Stimulated activated CD4-positive, alpha-beta T cell treated with anti-CD3 and anti-CD28 coated beads, Interleukin-12 subunit alpha, Interleukin-12 subunit beta, amount 100 ng/mL, for 24 hours (primary cell): ENCODE measurements around the gene TCF7L1.

Experiments used
- DNase-seq, 2 experiments: peaks; one replicate each; pipeline ENCODE4 v3.0.0-alpha.2; 2020; ENCODE audit warnings: low read depth in 2 of 2

TCF7L1 gene

DNA sequence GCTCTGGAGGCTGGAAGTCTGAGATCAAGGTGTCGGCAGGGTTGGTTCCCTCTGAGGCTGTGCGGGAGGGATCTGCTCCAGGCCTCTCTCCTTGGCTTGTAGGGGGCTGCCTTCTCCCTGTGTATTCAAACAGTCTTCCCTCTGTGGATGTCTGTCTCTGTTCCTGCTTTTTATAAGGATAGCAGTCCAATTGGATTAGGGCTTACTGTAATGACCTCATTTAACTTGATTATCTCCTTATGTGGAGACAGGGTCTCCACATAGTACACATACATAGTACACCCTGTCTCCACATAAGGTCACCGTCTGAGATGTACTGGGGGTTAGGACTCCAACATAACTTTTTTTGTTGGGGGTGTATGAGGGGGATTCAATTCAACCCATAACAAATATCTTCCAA lies 30.5 kb downstream of the TCF7L1 start:
- no peak for DNase-seq

- DNase-seq: no peak
Observed at GRCh38 chr2:85164145-85164569, 31.0 kb downstream of the TCF7L1 start.

- DNase-seq: no peak
Observed at GRCh38 chr2:85165088-85165690, 32.0 kb downstream of the TCF7L1 start.

- no peak for DNase-seq
Observed at GRCh38 chr2:85166021-85166420, 32.8 kb downstream of the TCF7L1 start.

DNA sequence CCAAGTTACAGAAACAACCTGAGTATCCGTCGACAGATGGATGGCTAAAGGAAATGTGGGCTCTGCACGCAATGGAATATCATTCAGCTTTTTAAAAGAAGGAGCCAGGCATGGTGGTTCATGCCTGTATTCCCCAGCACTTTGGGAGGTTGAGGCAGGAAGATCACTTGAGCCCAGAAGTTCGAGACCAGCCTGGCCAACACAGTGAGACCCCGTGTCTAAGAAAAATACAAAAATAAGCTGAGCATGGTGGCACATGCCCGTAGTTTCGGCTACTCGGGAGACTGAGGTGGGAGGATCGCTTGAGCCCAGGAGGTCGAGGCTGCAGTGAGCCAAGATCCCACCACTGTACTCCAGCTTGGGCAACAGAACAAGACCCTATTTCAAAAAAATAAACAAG lies 34.3 kb downstream of the TCF7L1 start:
- DNase-seq: no peak

- DNase-seq: no peak
Observed at GRCh38 chr2:85168942-85169341, 35.8 kb downstream of the TCF7L1 start.

DNA sequence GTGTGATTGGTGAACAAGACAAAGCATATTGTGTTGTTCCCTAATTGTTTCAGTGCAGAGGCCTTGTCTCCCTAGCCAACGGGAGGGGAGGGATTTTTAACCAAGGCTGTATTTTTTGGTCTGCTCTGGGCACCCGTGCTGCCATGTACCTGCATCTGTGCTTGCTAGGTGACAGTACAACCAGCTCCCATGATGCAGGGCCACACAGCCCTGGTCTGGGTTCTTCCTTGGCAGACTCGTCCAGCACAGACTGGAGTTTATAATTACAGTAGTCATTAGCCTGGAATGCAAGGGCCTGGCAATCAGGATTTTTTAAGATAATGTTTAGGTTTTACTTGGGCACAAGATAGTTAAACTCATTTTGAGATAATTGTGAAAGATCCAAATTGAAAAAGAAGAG lies 36.4 kb downstream of the TCF7L1 start:
- no peak for DNase-seq

GRCh38 chr2:85170938-85171475 lies 37.8 kb downstream of the TCF7L1 start:
- DNase-seq: no peak

DNA sequence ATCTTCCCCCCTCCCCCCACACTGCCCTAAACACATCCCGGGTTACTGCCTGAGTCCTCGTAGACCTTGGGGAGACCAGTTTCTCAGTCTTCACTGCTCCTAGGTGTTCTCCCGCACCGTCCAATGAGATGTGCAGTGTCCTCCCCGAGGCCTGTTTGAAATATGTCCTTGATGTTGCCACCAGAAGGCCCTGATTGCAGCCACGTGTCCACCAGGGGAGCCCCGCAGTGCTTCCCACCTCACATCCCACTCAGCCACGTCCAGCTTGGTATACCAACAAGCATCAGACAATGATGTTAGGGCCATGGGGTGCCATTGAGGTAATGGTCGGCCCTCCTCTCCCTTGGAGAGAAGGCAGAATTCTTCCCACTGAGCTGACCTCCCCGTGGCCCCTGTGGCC lies 38.7 kb downstream of the TCF7L1 start:
- DNase-seq: no peak

DNA sequence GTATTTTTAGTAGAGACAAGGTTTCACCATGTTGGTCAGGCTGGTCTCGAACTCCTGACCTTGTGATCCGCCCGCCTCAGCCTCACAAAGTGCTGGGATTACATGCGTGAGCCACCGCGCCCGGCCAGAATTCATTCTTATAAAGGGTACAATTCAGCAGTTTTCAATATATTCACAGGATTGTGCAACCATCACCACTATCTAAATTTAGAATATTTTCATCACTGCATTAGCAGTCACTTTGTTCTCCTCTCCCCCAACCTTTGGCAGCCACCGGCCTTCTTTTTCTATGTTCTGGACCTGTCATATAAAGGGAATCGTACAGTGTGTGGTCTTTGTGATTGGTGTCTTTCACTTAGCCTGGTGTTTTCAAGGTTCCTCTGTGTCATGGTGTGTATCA lies 40.7 kb downstream of the TCF7L1 start:
- DNase-seq: no peak

DNA sequence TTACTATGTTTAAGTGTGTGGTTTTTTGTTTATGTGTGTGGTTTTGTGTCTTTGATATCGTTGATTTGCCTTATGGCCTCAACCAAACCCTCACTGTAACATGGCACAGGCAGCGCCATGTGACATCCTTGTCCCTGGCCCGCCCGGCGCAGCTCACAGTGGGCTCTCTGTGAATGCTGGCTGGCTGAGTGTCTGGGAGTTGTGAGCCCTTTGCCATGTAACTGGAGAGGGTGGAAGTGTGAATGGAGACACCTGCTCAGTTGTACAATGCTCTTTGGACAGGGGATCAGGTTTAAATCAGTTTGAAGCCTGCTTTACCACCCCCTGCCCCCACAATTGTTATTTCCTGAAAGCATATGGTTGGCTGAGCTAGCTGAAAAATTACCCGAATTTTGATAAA lies 41.8 kb downstream of the TCF7L1 start:
- DNase-seq: no peak

DNA sequence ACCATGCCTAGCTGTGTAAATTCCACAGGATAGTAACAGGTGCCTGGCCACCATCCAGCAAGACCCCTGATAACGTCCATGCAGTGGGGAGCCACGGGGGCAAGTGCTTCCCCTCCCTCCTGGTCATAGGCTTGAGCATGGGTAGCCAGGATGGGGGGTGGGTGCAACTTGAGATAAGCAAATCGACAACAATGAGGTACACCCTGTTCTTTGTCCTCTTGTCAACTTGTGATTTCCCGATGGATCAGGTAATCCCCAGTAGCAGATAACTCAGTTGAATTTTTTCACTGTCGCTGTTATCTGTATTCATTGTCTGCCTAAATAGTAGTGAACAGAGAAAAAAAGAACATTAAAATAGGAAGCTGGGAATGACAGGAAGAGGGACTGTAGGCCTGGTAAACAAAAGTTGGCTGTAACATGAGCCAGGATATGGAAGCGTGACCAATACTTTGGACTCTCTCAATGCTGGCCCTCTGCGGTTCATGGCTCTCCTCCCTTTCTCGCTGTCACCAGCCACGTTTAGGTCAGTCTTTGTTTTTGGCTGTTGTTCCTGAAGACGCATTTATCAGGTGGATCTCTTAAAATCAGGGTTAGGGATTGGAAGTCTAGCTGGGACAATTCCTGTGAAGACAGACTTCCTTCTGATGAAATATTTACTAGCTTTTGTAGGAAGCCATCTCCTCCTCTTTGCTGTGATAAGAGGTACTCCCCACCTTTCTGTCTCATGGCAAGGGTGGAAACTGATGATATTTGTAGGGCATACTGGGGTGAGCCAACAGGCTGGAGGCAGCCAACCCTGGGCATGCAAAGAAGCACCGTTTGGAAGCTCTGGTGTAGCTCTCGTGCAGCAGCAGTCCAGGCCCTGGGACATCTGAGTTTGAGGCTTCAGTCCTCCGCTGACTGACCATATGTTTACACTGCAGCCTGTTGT lies 42.4 kb downstream of the TCF7L1 start:
- DNase-seq: no peak

GRCh38 chr2:85177031-85177824 lies 44.0 kb downstream of the TCF7L1 start:
- no peak for DNase-seq

GRCh38 chr2:85178154-85178553 lies 45.0 kb downstream of the TCF7L1 start:
- no peak for DNase-seq

- DNase-seq: no peak
Observed at GRCh38 chr2:85178980-85179411, 45.8 kb downstream of the TCF7L1 start.

GRCh38 chr2:85179541-85179940 lies 46.3 kb downstream of the TCF7L1 start:
- no peak for DNase-seq

DNA sequence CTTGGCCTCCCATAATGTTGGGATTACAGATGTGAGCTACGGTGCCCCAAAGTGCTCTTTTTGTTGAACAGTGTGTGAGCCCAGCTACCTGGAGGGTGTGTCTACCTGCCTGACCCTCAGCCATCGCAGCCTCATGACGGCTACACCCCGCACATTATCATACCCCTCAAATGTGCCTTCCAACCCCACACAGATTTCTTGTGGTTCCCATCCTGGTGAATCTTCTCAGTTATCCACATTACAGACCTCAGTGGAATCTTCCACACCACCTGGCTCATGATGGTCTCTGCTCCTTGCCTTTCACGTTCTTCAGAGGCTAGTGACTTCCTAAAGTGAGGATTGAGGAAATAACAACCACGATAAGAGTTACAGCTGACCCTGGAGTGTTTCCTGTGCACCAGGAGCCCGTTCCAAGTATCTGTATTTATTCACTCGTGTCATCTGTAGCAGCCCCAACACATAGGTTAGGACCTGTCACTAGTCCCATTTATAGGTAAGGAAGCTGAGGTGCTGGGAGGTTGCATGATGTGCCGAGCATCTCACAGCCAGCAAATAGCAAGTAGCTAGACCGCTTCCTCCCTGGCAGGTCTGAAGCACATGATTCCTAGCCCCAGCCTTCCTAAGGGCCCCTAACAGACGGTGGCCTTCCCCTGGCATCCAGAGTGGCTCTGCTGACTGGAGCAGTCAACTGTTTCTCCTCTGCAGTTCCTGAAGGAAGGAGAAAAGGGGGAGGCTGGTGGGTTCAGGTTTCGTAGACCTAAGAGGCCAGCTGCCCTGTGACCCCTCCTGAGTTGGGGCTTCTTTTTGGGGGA lies 47.3 kb downstream of the TCF7L1 start:
- no peak for DNase-seq

DNA sequence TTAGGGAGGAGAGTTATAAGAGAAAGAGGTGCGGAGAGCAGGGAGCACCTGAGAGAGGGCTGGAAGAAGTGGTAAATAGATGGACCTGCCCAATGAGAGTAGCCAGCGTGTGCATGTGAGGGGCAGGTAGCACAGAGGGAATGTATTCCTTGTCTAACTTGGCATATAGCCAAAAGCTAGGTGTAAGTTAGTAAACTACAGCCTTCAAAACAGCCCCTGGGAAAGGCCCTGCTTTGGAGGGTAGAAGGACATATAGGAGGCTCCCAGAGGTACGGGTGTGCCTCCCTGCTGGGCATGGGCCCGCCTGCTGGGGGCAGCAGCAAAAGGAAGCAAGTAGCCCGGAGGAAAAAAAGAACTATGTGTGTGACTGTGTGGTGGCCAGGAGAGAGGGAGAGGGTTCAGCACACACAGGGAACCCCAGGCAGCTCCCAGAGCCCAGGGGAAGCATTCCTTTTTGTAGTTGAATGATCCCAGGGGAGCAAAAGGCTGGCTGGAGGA lies 48.0 kb downstream of the TCF7L1 start:
- DNase-seq: no peak

- DNase-seq: no peak
Observed at GRCh38 chr2:85181844-85182456, 48.8 kb downstream of the TCF7L1 start.

- no peak for DNase-seq
Observed at GRCh38 chr2:85183076-85183475, 49.9 kb downstream of the TCF7L1 start.

GRCh38 chr2:85183479-85183878 lies 50.3 kb downstream of the TCF7L1 start:
- no peak for DNase-seq
